Right renal cortex interstitium (tissue), 3 donors: ENCODE data around the gene DPPA2. TPM values are rescaled to one million over a fixed set of nuclear protein-coding genes. Genes with fewer than 3 reads are reported as not detected.

ENCODE experiments used
- DNase-seq, 3 donors: peaks; one replicate each; pipeline ENCODE4 v3.0.0-alpha.2; 2013; ENCODE audit warnings: low read depth in 3 of 3, low spot score in 2 of 3
- polyA plus RNA-seq, 3 donors: library from polyadenylated mRNA; unstranded; fragments of 120-200 nt; gene quantifications; one replicate each; pipeline ENCODE4 v1.2.1, GENCODE V29; 2013; ENCODE audit not compliant: insufficient read length in 3 of 3

Gene DPPA2
- polyA plus RNA-seq, 3 donors, result 0.76 to 1.4 (median 1.4) TPM

DNA sequence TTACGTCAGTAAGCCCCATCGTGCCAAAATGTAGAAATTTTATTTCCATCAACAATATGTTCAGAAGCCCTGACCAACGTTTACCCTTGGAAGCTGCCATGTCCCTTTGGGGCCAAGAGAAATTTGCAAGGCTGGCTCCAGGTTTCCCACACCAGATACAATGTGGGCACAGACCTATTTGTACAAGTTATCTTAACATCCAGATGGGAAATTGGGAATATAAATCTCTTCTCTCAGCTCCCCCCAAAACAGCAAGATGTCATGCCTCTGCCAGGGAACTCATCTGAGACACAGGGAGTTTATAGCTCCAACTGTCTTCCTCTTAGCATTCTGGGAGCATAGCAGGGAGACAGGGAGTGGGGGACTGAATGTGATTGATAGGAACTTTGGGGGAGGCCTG is 9.3 kb upstream of the DPPA2 start:
- no peak for DNase-seq

GRCh38 chr3:109325109-109325508 is 8.8 kb upstream of the DPPA2 start:
- no peak for DNase-seq

GRCh38 chr3:109313061-109313460 is 3.3 kb downstream of the DPPA2 start:
- DNase-seq, result no peak

GRCh38 chr3:109297496-109297895 is 18.8 kb downstream of the DPPA2 start:
- DNase-seq, result no peak

DNA sequence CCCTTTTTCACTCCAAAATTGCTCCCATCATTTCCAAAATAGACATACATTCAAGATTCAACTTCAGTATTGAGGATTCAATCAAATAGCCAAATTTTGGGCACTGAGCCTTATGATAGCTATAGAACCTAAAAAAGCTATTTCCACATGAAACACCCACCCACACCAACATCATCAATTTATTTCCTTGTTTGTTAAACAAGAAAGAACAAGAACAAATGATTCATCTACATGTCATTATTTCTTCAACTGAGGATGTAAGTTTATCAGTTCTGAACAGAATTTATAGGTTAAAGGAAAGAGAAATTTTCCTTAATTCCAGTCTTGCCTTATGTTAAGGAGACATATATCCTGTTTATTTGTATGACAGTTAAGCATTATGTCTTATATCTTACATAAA is 32.2 kb downstream of the DPPA2 start:
- no peak for DNase-seq

- DNase-seq, result no peak
Observed at GRCh38 chr3:109278546-109278945, 37.8 kb downstream of the DPPA2 start.

- DNase-seq, result no peak
Observed at GRCh38 chr3:109278141-109278540, 38.2 kb downstream of the DPPA2 start.

DNA sequence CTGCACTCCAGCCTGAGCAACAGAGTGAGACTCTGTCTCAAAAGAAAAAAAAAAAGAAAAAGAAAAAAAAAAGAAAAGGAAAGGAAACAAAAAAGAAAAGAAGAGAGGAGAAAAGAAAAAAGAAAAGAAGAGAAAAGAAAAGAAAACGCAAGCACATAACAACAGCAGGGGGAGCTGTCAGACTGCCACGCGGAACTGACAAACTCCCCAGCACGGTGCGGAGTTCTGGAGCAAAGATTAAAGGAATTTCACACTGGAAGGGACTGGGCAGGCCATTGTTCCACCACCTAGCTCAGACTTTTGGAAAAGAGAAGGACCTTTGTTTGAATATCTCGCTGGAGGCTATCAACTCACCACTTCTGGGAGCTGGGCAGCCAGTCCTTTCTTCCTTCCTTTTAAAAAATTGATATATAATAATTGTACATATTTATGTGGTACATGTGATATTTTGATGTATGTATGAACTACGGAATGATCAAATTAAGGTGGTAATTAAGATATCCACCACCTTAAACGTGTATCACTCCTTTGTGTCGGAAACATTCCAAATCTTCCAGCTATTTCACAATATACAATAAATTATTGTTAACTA is 40.5 kb downstream of the DPPA2 start:
- no peak for DNase-seq

DNA sequence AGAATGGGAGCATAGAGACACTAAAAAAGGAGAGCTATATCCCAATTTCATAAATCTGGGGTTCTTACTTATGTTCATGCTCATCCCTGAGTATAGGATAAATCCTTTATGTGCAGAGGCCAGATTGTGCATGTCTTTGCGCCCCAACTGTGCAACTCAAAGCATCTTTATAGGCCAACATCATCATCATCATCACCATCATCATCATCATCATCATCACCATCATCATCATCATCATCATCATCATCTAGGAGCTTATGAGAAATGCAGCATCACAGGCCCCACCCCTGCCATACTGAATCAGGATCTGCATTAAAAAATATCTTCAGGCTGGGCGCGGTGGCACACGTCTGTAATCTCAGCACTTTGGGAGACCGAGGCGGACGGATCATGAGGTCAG is 45.5 kb downstream of the DPPA2 start:
- DNase-seq, result no peak

DNA sequence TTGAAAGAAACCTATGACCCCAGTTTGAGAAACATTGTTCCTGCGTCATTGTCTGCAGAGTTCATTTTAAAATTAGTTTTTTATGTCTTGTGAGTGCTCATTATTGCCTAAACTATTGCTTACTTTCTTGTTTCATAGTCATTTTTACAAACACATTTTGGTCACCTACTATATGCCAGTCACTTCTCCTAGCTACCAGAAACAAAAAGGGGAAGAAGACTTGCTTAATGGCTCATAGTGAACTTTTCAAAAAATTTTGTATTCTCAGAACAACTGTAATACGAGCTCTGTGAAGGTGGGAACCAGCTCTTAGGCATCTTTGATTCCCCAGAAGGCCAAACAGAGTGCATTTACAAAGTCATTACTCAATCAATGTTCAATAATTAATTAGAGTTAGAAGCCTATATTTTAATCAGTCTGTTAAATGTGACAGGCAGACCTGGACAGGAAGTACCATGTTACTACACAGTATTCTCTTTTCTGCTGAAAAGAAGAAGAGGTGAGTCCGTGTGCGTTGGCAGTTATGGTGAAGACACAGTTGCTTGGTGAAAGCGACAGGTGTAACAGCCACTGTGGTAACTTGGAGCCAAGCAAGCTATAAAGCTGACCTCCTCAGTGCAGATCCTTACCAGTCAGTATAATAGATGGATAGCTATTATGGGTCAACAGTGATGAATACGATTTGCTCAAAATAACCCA is 46.6 kb downstream of the DPPA2 start:
- DNase-seq, result no peak

- no peak for DNase-seq
Observed at GRCh38 chr3:109268181-109268580, 48.1 kb downstream of the DPPA2 start.

DNA sequence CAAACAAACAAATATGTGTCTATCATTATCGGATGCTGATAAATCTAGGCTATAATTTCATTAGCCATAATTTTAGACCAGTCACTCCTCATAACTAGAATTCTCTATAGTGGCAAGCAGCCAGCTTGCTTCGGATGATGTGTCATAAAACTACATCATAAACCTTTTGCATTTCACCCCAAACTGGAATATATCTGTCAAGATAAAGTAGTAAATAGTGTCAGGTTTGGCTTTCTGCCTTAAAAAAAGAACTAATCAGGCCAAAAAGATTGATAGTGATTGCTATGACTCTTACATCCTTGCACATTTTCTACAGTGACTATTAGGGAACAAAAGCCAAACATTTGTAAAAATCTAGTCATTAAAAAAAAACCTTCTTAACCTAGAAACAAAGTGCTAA is 51.0 kb downstream of the DPPA2 start:
- peak in 1 of 3 donors; percentile 54 for DNase-seq

DNA sequence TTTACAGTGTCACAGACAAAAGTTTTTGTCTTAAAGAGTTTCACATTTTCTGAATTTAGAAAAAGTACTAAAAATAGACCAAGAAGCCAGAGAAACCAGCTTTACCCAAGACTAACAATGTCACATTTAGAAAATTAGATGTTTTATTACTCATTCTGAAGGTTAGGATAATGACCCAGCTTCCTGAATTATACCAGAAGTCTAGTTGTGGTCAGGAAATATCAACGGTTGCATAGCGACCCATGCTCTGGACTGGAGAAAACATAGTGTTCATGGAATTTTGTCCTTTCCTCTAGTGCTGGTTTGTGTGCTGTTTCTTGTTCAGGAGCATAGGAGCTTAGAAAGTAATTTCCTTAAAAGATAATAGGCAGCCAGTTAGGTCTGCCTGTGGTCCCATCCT is 59.0 kb downstream of the DPPA2 start:
- peak in 1 of 3 donors; percentile 63 for DNase-seq

- no peak for DNase-seq
Observed at GRCh38 chr3:109254770-109255169, 61.5 kb downstream of the DPPA2 start.

DNA sequence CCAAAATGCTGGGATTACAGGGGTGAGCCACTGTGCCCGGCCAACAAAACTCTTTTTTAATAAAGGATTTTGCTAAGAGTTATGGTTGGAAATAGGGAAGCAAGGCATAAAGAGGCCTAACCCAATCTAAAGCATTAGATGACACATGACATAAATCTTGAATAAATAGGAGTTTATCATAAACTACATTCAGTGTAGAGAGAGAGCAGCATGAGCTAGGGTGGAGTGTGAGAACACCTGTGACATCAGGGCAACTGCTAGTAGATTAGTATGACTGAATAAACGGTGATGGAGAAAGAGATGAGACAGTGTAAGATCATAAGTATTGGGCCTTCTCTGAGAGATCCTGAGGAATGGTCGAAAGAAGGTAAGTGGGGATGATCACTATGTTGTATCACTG is 63.7 kb downstream of the DPPA2 start:
- no peak for DNase-seq

Other genes starting within 250 kb of the DPPA2 start
- gene MORC1, start 198.4 kb downstream of the DPPA2 start, polyA plus RNA-seq, result under 1 TPM; 0.49 to 0.68 (median 0.61) TPM
- gene C3orf85, start 179.8 kb downstream of the DPPA2 start, polyA plus RNA-seq, result 10 to 100 TPM; 16.6 to 19.4 (median 19.0) TPM
- gene DPPA4, start 21.0 kb upstream of the DPPA2 start, polyA plus RNA-seq, result 1 to 10 TPM; 2.2 to 5.2 (median 4.2) TPM